ENCODE results near the gene GSX1.
"Not testable (repeated sequence)": the region's sequence is repeated elsewhere in the genome, so short reads cannot be mapped to it uniquely, and the experiment has no call there.

The GSX1 gene

DNA sequence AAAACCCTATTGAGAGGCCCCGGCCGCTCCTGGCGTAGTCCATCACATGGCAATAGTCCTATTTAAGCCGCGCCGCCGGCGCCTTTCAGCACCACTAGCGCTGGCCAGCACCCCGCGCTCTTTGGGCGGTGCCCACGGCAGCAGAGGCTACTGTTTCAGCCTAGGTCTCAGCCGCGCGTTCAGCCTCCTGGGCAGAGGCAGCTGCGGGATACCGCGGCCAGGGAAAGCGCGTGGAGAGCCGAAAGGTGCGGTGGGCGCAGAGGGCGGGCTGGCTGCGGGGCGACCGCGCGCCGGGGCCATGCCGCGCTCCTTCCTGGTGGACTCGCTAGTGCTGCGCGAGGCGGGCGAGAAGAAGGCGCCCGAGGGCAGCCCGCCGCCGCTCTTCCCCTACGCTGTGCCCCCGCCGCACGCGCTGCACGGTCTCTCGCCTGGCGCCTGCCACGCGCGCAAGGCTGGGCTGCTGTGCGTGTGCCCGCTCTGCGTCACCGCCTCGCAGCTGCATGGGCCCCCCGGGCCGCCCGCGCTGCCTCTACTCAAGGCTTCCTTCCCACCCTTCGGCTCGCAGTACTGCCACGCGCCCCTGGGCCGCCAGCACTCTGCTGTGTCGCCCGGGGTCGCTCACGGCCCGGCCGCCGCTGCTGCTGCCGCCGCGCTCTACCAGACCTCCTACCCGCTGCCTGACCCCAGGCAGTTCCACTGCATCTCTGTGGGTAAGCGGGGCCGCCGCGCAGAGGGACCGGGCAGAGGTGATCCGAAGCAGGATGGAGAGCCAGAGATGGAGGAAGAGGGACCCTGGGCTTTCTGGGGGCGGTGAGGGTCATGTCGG is at the start of gene GSX1:
Gene GSX1 (plus strand): TSS at position 91 of the 826 bp plus-strand sequence. CDS start 208 bp downstream, at position 299.
- no peak for DNase-seq (ENCODE audit: low read depth)

DNA sequence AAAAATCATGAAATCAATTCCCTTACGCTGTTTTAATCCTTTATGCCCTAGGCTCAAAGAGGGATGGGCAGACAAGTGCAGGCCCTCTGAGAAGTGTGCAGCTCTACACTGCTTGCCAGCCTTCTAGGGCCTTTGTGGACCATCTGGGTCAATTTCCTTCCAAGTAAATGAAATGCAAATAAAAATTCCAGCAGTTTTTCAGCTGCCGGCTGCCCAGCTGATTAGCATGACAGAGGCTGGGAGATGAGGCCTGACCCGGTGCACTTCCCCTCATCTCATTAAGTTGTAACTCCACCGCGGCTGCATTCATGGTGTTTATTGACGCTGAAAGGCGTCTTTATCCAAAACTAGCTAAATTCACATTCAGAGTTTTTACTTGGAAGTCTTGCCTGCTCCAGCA is 47.5 kb upstream of the GSX1 start:
- no peak for DNase-seq (ENCODE audit: low read depth)

DNA sequence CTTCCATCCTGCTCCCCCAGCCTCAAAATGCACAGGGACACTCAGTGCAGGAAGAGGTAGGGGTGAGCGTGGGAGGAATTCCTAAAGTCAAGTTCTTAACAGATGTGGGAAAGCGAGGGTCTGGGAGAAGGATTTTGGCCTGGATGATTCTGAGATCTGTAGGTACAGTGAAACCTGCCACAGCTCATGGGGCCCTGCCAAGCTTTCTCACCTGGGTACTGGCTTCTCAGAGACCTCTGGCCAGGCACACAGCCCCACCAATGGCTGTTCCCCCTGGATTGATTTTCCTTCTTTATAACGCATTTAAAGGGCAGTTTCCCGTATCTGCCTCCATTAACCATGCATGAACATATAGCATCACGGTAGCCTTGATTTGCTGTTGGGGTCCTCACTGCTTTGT is 47.0 kb upstream of the GSX1 start:
- no peak for DNase-seq (ENCODE audit: low read depth)

DNA sequence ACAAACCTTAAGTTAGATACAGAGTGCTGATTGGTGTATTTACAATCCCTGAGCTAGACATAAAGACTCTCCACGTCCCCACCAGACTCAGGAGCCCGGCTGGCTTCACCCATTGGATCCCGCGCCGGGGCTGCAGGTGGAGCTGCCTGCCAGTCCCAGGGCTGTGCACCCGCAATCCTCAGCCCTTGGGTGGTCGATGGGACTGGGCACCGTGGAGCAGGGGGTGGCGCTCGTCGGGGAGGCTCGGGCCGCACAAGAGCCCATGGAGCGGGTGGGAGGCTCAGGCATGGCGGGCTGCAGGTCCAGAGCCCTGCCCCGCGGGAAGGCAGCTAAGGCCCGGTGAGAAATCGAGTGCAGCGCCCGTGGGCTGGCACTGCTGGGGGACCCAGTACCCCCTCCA is 44.1 kb upstream of the GSX1 start:
- DNase-seq (ENCODE audit: low read depth): not testable (repeated sequence)

DNA sequence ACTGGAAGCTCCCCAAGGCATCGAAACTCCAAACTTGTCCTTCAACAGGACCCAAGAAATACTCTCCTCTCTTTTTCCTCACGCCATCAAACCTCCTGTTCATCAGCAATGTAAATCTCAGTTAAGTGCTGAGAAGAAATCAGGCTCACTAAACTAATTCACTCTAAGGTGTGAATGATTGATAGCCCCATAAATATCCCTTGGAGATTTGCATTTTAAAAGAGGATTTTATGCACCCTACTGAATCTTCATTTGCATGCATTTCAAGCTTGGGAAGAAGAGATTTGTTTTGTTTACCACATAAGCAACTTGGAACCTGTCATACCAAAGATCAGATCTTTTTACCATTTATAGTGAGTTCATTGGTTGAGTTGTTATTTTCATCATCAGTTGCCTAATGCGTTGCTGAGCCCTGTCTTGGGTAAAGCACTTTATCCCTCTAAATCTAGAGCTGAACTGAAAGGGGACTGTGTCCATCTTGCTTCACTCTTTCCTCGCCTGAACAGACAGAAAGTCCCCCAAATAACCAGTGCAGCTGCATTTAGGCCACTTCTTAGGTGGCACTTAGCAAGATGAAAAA is 40.2 kb upstream of the GSX1 start:
- DNase-seq (ENCODE audit: low read depth): no peak

- DNase-seq (ENCODE audit: low read depth): no peak
Observed at GRCh38 chr13:27765650-27766049, 26.6 kb upstream of the GSX1 start.

- no peak for DNase-seq (ENCODE audit: low read depth)
Observed at GRCh38 chr13:27770809-27771208, 21.5 kb upstream of the GSX1 start.

- DNase-seq (ENCODE audit: low read depth): no peak
Observed at GRCh38 chr13:27772651-27773425, 19.4 kb upstream of the GSX1 start.

DNA sequence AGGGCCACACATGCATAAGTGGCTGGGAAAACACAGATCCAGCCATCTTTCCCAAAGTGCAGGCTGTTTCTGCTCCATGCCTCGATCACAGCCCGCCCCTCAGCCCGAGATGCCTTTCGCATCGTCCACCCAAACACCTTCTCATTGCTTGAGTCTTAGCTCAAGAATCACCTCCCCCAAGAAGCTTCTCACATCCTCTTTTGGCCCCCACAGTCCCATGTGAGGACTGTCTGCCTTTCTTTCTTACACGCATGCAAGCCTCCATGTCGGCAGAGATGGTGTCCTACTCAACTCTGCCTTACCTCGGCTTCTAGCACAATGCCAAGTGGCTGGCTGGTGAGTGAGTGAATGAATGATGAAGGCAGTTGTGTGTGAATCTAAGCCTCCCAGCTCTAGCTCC is 18.1 kb upstream of the GSX1 start:
- no peak for DNase-seq (ENCODE audit: low read depth)

GRCh38 chr13:27774651-27775050 is 17.6 kb upstream of the GSX1 start:
- no peak for DNase-seq (ENCODE audit: low read depth)

DNA sequence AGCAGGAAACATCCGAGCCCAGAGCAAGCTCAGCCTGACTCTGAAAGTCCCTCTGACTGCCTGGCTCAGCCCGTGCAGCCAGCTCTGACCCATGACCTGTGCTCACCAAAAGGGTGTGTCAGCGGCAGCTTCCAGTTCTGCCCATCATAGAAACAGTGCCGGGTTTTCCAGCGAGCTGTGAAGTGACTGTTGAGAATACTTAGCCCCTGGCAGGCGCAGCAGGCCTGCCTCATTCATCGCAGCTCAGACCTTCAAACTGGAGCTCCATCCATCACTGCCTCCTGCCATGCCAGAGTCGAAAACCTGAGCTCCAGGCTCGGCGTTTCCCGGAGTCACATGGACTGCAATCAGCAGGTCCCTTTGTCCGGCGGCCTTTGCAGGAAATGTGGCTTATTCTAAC is 16.3 kb upstream of the GSX1 start:
- no peak for DNase-seq (ENCODE audit: low read depth)

DNA sequence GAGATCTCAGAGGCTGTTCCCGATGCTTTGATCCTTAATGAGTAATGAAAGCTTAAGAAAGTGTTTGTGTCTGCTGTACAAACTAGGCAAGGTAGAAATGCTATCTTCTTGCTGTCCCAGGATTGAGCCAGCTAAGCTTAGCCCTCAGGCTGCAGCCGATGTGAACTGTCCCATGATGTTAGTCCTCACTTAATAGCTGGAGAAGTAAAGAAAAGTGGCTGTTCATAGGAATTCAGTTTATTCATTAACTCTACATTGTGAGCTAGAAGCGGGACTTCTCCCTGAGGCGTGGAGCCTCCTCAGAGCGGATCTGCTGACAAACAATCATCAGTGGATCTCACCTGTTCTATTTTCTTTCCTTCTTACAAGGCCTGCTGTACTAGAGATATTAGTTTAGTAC is 10.1 kb upstream of the GSX1 start:
- DNase-seq (ENCODE audit: low read depth): no peak

DNA sequence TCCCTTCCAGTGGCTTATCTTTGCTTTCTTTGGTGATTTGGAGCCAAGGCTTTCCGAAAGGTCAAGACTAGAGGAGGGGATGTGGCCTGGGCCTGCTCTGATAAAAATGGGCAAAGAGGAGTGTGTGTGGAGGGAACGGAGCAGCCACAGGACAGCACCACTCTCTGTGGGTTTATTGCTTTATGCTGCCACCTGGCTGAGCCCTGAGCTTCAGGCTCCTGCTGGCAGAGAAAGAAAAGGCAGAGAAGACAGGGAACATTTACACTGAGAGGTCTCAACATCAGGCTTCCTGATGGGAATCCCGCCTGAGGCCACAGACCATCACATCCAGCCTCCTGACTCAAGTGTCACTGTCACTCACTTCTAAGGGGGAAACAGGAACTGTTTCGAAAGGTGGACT is 9.2 kb upstream of the GSX1 start:
- DNase-seq (ENCODE audit: low read depth): no peak

GRCh38 chr13:27788271-27788670 is 4.0 kb upstream of the GSX1 start:
- no peak for DNase-seq (ENCODE audit: low read depth)

DNA sequence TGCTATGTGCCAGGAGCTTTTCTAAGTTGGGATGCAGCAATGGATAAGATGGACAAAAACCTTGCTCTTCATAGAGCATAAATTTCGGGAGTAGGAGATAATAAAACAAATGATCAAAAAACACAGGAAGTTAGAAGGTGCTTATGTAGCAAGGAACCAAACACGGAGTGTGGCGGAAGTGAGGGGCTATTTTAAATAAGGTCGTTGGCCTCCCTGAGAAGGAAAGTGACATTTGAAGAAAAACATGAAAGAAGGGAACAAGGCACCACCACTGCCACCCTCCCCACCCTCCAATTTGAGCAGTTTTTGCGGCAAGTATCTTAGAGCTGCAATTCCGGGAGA is 3.2 kb upstream of the GSX1 start:
- DNase-seq (ENCODE audit: low read depth): no peak

DNA sequence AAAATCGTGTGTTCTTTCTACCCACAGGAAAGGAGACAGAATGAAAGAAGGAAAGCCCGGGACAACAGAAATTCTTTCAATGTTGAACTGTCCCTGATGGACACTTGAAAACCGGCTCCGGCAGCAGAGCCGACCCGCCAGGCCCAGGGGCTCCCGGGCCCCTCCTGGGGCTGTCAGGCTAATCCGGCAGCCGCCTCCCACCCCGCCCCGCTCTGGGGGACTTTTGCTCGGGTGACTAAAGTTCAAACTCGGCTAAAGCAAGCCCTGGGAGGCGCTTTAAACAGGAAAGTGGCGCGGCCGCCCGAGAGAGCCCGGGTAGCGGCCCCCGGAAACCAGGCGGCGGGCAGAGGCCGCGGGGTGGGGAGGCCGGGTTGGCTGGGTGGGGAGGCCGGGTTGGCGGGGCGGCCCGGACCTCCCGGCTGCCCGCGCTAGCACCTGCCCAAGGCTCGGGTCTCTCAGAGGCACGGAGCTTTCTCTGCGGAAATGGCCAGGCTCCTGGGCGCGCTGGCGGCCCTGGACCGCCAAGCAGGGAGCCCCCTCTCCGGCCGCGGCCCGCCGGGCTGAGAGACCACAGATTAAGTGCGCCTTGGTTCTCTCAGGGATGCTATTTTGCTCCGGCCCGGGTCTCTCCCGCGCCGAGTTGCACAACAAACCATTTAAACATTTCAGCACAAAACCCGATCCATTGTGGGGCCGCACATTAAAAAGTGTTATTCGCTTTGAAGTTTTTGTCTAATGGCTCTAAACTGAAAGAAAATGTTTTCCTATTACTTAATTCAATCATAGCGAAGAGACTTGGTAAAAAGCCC is 2.6 kb upstream of the GSX1 start:
- DNase-seq (ENCODE audit: low read depth): no peak

- no peak for DNase-seq (ENCODE audit: low read depth)
Observed at GRCh38 chr13:27790523-27790922, 1.8 kb upstream of the GSX1 start.

DNA sequence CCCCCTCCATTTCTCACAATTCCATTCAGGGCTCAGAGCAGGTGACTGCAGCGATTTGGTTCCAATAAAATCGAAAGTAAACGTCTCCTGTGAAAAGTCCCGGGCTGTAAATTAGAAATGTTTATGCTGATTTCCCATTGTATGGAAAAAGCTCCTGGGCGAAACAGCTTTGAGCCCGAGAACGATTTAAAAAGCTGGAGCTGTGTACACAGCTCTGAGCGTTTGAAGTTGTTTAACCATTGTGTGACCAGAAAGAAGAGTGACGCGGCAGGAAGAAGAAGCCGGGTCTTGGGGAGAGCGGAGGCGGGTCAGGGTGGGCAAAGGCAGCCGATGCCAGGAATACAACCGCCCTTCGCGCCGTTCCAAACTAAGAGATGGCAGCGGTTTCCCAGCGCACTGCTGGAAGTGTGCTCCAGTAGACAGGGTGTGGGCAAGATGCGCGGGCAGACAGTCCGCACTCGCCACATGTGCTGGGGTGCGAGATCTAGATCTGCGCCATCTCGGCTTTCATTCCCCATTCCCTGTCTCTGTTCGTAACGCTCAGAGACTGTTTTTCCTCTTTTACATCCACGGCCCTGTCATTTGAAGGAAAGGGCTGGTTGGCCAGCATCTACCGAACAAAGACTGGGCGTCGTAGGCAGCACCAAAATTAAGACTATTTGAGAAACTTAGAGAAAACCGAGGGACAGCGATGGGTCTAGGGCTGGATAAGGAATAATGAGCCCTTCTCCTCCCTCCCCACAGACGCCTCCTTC is 960 bp upstream of the GSX1 start:
- DNase-seq (ENCODE audit: low read depth): no peak

- no peak for DNase-seq (ENCODE audit: low read depth)
Observed at GRCh38 chr13:27791901-27792392, 336 bp upstream of the GSX1 start.

DNA sequence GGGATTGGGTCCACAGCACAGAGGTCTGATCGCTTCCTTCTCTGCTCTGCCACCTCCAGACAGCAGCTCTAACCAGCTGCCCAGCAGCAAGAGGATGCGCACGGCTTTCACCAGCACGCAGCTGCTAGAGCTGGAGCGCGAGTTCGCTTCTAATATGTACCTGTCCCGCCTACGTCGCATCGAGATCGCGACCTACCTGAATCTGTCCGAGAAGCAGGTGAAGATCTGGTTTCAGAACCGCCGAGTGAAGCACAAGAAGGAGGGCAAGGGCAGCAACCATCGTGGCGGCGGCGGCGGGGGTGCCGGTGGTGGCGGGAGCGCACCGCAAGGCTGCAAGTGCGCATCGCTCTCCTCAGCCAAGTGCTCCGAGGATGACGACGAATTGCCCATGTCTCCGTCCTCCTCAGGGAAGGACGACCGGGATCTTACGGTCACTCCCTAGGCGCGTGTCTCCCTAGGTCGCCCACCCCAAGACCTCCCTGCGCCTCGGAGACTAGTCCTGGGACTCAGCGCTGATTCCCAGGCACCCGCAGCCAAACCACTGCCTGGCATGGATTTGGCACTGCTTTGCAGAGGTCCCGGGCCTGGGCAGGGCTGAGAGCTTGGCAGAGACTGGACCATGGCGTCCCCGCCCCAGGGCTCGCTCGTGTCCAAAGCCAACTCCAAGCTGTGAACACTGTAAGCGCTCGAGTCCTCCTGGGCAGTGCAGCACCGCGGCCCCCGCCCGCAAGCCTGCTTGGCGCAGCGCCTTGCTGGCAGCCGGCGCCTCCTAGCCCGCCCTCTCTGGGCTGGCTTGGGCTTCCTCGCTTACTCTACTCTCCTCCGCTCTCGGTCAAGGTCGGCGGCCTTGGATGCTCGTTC is 1.5 kb downstream of the GSX1 start:
- DNase-seq (ENCODE audit: low read depth): no peak

DNA sequence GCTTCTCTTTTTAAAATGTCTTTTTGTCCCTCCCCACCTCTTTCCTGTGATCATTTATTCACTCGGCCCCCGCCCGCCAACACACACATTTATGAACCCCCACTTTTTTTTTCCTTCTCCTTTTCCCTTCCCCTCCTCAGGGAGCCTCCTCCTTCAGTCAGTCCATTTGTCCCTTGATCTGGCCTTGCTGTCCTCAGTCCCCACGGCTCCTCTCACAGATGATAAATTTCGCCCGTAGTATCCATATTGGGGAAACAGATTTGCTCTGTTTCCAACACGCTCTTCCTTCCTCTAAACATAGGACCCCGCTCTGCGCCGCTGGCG is 2.0 kb downstream of the GSX1 start:
- DNase-seq (ENCODE audit: low read depth): no peak

All from activated T-helper 1 cell treated with Interleukin-2 at 50 U/mL for 16 hours (primary cell).